GM12878 (cell line): ENCODE measurements around the gene CCDC91. TPM values are rescaled to one million over a fixed set of nuclear protein-coding genes. Genes with fewer than 3 reads are reported as not detected.

Source experiments
- ATAC-seq: fragments of 200-7000 bp; cut with Tn5 transposase; 3 replicates; pipeline ENCODE4 v1.9.1; 2020; ENCODE audit warnings: mild to moderate bottlenecking, moderate library complexity
- BruUV-seq: library from RNA; stranded (reverse); fragments of 400-500 nt; replicated peaks from 2 replicates; lab custom pipeline; 2021; lab: Mats Ljungman, UMichigan
- CTCF ChIA-PET: fragments of 300-600 bp; sonication (Branson Sonifier 250); formaldehyde crosslinking; extraction: SDS; loops from one replicate; lab custom pipeline; 2021; ENCODE audit warnings: inconsistent platforms; lab: Yijun Ruan, JAX
- POLR2A ChIA-PET: fragments of 350-600 bp; formaldehyde crosslinking; extraction: SDS; loops from one replicate; lab custom pipeline; 2021; ENCODE audit warnings: inconsistent platforms; lab: Charles Lee
- RAD21 ChIA-PET: fragments of 300-600 bp; sonication (Branson Sonifier 250); formaldehyde crosslinking; loops from one replicate; lab custom pipeline; 2023; ENCODE audit warnings: antibody characterized with exemption; ENCODE audit not compliant: unreplicated experiment; lab: Charles Lee
- SMC1A ChIA-PET: fragments of 300-600 bp; sonication (Branson Sonifier 250); formaldehyde crosslinking; loops from one replicate; lab custom pipeline; 2023; ENCODE audit not compliant: unreplicated experiment, uncharacterized antibody; lab: Charles Lee
- DNase-seq: peaks from one replicate; pipeline ENCODE4 v3.0.0-alpha.2; 2011; ENCODE audit warnings: low read depth, low spot score
- FAIRE-seq: peaks from 3 replicates; lab custom pipeline; 2011; peaks lifted over from hg19 to GRCh38; lab: Jason Lieb, UNC
- H2AFZ ChIP-seq: 2 replicates; pipeline ENCODE4 v1.6.0; 2011; ENCODE audit warnings: low read depth, low read length, control low read depth; ENCODE audit not compliant: control insufficient read depth
- H3K27ac ChIP-seq: 2 replicates; pipeline ENCODE4 v1.5.1; 2011; ENCODE audit warnings: control low read depth; ENCODE audit not compliant: control insufficient read depth, insufficient read depth
- H3K27me3 ChIP-seq, 2 experiments: replicated peaks in 1 of 2; 2 replicates each; pipeline versions ENCODE4 v1.6.0 to v1.6.1; 2011; ENCODE audit warnings: low read length in 1 of 2; ENCODE audit not compliant: control insufficient read depth in 2 of 2, insufficient read depth in 2 of 2
- H3K36me3 ChIP-seq, 2 experiments: 2 replicates each; pipeline ENCODE4 v1.5.1; 2011; ENCODE audit warnings: low read length in 1 of 2; ENCODE audit not compliant: control insufficient read depth in 2 of 2, insufficient read depth in 2 of 2
- H3K4me1 ChIP-seq: 2 replicates; pipeline ENCODE4 v1.6.1; 2011; ENCODE audit warnings: mild to moderate bottlenecking, low read length, moderate library complexity, mixed read lengths; ENCODE audit not compliant: control insufficient read depth, insufficient read depth
- H3K4me2 ChIP-seq: 2 replicates; pipeline ENCODE4 v1.6.0; 2011; ENCODE audit warnings: control low read depth; ENCODE audit not compliant: control insufficient read depth, insufficient read depth
- H3K4me3 ChIP-seq: fragments of 200-600 bp; sonication (generic); 2 replicates; pipeline ENCODE4 v1.5.1; 2016
- H3K79me2 ChIP-seq: 2 replicates; pipeline ENCODE4 v1.6.0; 2011; ENCODE audit warnings: low read length; ENCODE audit not compliant: control insufficient read depth, insufficient read depth
- H3K9ac ChIP-seq: 2 replicates; pipeline ENCODE4 v1.8.0; 2011; ENCODE audit warnings: low read length, control low read depth, mixed read lengths; ENCODE audit not compliant: control insufficient read depth, insufficient read depth
- H3K9me3 ChIP-seq: replicated peaks from 3 replicates; pipeline ENCODE4 v1.5.1; 2011; ENCODE audit warnings: mild to moderate bottlenecking, low read length; ENCODE audit not compliant: control insufficient read depth, insufficient read depth
- H4K20me1 ChIP-seq: 2 replicates; pipeline ENCODE4 v1.6.0; 2011; ENCODE audit not compliant: control insufficient read depth, insufficient read depth
- BRCA1 ChIP-seq: IDR thresholded peaks from 2 replicates; pipeline ENCODE4 v1.6.1; 2011; ENCODE audit warnings: low read depth, low read length, improper control_type of control experiment
- CBFB ChIP-seq: IDR thresholded peaks from 2 replicates; pipeline ENCODE4 v1.6.1; 2016; ENCODE audit warnings: antibody characterized with exemption, low read depth
- EP300 ChIP-seq, 2 experiments: fragments of 150-350 bp in 1 of 2; IDR thresholded peaks; 2 replicates each; pipeline ENCODE4 v1.6.1; 2011 to 2012; ENCODE audit warnings: low read depth in 2 of 2, low read length in 2 of 2, borderline replicate concordance in 1 of 2, improper control_type of control experiment in 1 of 2, inconsistent platforms in 1 of 2; ENCODE audit not compliant: control insufficient read depth in 1 of 2
- HDAC6 ChIP-seq: fragments of 200-600 bp; sonication (generic); IDR thresholded peaks from one replicate; pipeline ENCODE4 v1.8.0; 2017; ENCODE audit warnings: antibody characterized with exemption; ENCODE audit not compliant: unreplicated experiment
- HDGF ChIP-seq: fragments of 450-650 bp; IDR thresholded peaks from 2 replicates; pipeline ENCODE4 v1.6.1; 2016; ENCODE audit warnings: antibody characterized with exemption
- IRF4 ChIP-seq: IDR thresholded peaks from 2 replicates; pipeline ENCODE4 v1.6.1; 2011; ENCODE audit warnings: low read depth, low read length
- MXI1 ChIP-seq: fragments of 150-350 bp; IDR thresholded peaks from 2 replicates; pipeline ENCODE4 v1.6.1; 2011; ENCODE audit warnings: low read depth, mild to moderate bottlenecking, inconsistent platforms, low read length, improper control_type of control experiment
- POLR2AphosphoS2 ChIP-seq: IDR thresholded peaks from 2 replicates; pipeline ENCODE4 v1.6.1; 2011; ENCODE audit warnings: low read depth, mild to moderate bottlenecking, low read length, improper control_type of control experiment, moderate library complexity
- RFX5 ChIP-seq: IDR thresholded peaks from 2 replicates; pipeline ENCODE4 v1.6.1; 2011; ENCODE audit warnings: low read depth, low read length, improper control_type of control experiment
- SMC3 ChIP-seq: IDR thresholded peaks from 2 replicates; pipeline ENCODE4 v1.6.1; 2011; ENCODE audit warnings: low read length, improper control_type of control experiment, borderline replicate concordance
- SREBF2 ChIP-seq: IDR thresholded peaks from 2 replicates; pipeline ENCODE4 v1.6.1; 2012; ENCODE audit warnings: mild to moderate bottlenecking, low read length
- SRF ChIP-seq, 2 experiments: IDR thresholded peaks; 2 replicates each; pipeline ENCODE4 v1.6.1; 2011; ENCODE audit warnings: low read depth in 2 of 2, low read length in 2 of 2, mild to moderate bottlenecking in 1 of 2, moderate library complexity in 1 of 2
- WGBS: methylation state at CpG from one replicate; pipeline ENCODE4 v1.1.6; 2016; ENCODE audit warnings: low lambda C conversion rate; ENCODE audit not compliant: insufficient replicate concordance, insufficient coverage; ENCODE audit errors: missing lambda C conversion rate; 5-methylcytosine and 5-hydroxymethylcytosine counted together
- in situ Hi-C: fragments of 300-500 bp; cut with MboI; formaldehyde crosslinking; loops from 9 replicates; pipeline ENCODE4 v1.14.3; 2018; ENCODE audit warnings: mixed read lengths
- intact Hi-C: fragments of 100-400 bp; cut with micrococcal nuclease; formaldehyde crosslinking; loops from one replicate; pipeline ENCODE4 v1.14.2; 2022; ENCODE audit not compliant: unreplicated experiment
- polyA plus RNA-seq, 11 experiments: library from polyadenylated mRNA; depleted of rRNA in 4 of 11; unstranded in 6 of 11; stranded (reverse) in 5 of 11; fragments of >200 nt; fragmentation: Nextera tagmentation in 4 of 11; fragmentation: Illumina TruSeq in 1 of 11; extraction: Ambion mirVana in 4 of 11; extraction: Trizol in 1 of 11; gene quantifications; 1 replicate in 1 of 11; 2 replicates in 10 of 11; pipeline versions ENCODE4 v1.2.1 to v1.2.3, GENCODE V29; 2011 to 2016; ENCODE audit warnings: inconsistent platforms in 2 of 11, missing spikeins in 2 of 11, low read depth in 1 of 11
- total RNA-seq, 4 experiments: library from RNA; depleted of rRNA in 3 of 4; stranded (reverse); fragments of >200 nt in 3 of 4; fragmentation: Illumina TruSeq in 1 of 4; extraction: Trizol in 1 of 4; gene quantifications; 2 replicates each; pipeline versions ENCODE4 v1.2.1 to v1.2.3, GENCODE V29; 2013 to 2021
- TF ChIP-seq, protein P1 (sequence below): IDR thresholded peaks from 2 replicates; pipeline ENCODE4 v1.6.1; 2011; ENCODE audit warnings: low read depth, mild to moderate bottlenecking, low read length, moderate library complexity, borderline replicate concordance; ENCODE audit errors: extremely low read depth
- TF ChIP-seq, protein P2 (sequence below): IDR thresholded peaks from 2 replicates; pipeline ENCODE4 v1.6.1; 2012; ENCODE audit warnings: low read depth, low read length, improper control_type of control experiment
- TF ChIP-seq, protein P3 (sequence below): fragments of 450-650 bp; IDR thresholded peaks from 2 replicates; pipeline ENCODE4 v1.6.1; 2017; ENCODE audit warnings: mild to moderate bottlenecking, moderate library complexity
- TF ChIP-seq, protein P4 (sequence below), 3 experiments: IDR thresholded peaks in 2 of 3; conservative IDR thresholded peaks in 1 of 3; 2 replicates each; pipeline ENCODE4 v1.5.1; 2011; ENCODE audit warnings: low read depth in 3 of 3, low read length in 3 of 3, mild to moderate bottlenecking in 3 of 3, control low read depth in 2 of 3, moderate library complexity in 2 of 3, inconsistent platforms in 1 of 3, mixed read lengths in 1 of 3; ENCODE audit not compliant: control insufficient read depth in 2 of 3, insufficient read depth in 1 of 3; ENCODE audit errors: extremely low read depth in 1 of 3

The CCDC91 gene
- total and polyA plus RNA-seq, 10 of the 15 experiments (the other 5 are each of a cell fraction or from before 2014, with no cell fraction given): 6.1 to 24.9 (median 16.5) TPM

DNA sequence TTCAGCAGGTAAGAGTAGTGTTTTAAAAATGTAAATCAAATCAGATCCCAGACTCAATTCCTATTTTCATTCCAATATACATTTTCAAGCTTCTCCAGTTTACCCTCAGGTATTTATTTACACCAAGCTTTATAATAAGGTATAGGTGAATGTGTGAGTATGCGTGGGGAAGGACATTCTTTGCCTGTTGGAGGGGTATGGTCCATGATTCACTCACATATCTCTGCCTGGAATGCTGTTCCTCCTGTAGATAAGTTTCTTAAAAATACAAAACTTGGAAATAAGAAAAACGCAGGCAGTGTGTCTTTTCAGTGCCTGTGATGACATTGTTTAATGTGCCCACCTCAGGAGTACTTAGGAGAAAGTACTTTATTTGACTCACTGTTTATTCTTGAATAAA is 118.6 kb downstream of the CCDC91 start:
- no peaks in the 10 kb centered on the region for H3K27me3 ChIP-seq
- in situ Hi-C loops (no loop called here), intact Hi-C loops (no loop called here)
- no peaks in the 10 kb centered on the region for H3K4me1 ChIP-seq
- no peak overlapping the region for H2AFZ ChIP-seq
- ChIA-PET POLR2A (no interaction called here), RAD21 (no interaction called here), SMC1A (no interaction called here), CTCF (no interaction called here)
- DNase-seq (no peak), ATAC-seq (no peak), FAIRE-seq (no peak)
- no peak for TF ChIP-seq HDAC6
- TF ChIP-seq BRCA1: no peak
- TF ChIP-seq, protein P1, sequence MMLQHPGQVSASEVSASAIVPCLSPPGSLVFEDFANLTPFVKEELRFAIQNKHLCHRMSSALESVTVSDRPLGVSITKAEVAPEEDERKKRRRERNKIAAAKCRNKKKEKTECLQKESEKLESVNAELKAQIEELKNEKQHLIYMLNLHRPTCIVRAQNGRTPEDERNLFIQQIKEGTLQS: no peak
- no peak for TF ChIP-seq EP300 (IDR thresholded peaks at IDR 0.05; ENCODE audit: borderline replicate concordance in 1 of 2, control insufficient read depth in 1 of 2, low read depth in 2 of 2, low read length in 2 of 2)
- TF ChIP-seq, protein P2, sequence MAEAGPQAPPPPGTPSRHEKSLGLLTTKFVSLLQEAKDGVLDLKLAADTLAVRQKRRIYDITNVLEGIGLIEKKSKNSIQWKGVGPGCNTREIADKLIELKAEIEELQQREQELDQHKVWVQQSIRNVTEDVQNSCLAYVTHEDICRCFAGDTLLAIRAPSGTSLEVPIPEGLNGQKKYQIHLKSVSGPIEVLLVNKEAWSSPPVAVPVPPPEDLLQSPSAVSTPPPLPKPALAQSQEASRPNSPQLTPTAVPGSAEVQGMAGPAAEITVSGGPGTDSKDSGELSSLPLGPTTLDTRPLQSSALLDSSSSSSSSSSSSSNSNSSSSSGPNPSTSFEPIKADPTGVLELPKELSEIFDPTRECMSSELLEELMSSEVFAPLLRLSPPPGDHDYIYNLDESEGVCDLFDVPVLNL: no peak
- no peak for TF ChIP-seq HDGF
- TF ChIP-seq SREBF2: no peak
- TF ChIP-seq, protein P3, sequence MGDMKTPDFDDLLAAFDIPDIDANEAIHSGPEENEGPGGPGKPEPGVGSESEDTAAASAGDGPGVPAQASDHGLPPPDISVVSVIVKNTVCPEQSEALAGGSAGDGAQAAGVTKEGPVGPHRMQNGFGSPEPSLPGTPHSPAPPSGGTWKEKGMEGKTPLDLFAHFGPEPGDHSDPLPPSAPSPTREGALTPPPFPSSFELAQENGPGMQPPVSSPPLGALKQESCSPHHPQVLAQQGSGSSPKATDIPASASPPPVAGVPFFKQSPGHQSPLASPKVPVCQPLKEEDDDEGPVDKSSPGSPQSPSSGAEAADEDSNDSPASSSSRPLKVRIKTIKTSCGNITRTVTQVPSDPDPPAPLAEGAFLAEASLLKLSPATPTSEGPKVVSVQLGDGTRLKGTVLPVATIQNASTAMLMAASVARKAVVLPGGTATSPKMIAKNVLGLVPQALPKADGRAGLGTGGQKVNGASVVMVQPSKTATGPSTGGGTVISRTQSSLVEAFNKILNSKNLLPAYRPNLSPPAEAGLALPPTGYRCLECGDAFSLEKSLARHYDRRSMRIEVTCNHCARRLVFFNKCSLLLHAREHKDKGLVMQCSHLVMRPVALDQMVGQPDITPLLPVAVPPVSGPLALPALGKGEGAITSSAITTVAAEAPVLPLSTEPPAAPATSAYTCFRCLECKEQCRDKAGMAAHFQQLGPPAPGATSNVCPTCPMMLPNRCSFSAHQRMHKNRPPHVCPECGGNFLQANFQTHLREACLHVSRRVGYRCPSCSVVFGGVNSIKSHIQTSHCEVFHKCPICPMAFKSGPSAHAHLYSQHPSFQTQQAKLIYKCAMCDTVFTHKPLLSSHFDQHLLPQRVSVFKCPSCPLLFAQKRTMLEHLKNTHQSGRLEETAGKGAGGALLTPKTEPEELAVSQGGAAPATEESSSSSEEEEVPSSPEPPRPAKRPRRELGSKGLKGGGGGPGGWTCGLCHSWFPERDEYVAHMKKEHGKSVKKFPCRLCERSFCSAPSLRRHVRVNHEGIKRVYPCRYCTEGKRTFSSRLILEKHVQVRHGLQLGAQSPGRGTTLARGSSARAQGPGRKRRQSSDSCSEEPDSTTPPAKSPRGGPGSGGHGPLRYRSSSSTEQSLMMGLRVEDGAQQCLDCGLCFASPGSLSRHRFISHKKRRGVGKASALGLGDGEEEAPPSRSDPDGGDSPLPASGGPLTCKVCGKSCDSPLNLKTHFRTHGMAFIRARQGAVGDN: no peak
- no peak for TF ChIP-seq SRF (IDR thresholded peaks at IDR 0.05; ENCODE audit: low read depth in 2 of 2, low read length in 2 of 2)
- no peak for TF ChIP-seq MXI1
- TF ChIP-seq POLR2AphosphoS2: no peak
- TF ChIP-seq, protein P4, sequence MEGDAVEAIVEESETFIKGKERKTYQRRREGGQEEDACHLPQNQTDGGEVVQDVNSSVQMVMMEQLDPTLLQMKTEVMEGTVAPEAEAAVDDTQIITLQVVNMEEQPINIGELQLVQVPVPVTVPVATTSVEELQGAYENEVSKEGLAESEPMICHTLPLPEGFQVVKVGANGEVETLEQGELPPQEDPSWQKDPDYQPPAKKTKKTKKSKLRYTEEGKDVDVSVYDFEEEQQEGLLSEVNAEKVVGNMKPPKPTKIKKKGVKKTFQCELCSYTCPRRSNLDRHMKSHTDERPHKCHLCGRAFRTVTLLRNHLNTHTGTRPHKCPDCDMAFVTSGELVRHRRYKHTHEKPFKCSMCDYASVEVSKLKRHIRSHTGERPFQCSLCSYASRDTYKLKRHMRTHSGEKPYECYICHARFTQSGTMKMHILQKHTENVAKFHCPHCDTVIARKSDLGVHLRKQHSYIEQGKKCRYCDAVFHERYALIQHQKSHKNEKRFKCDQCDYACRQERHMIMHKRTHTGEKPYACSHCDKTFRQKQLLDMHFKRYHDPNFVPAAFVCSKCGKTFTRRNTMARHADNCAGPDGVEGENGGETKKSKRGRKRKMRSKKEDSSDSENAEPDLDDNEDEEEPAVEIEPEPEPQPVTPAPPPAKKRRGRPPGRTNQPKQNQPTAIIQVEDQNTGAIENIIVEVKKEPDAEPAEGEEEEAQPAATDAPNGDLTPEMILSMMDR (IDR thresholded peaks at IDR 0.05 in 2 of 3, conservative IDR thresholded peaks at IDR 0.05 in 1 of 3; ENCODE audit: control insufficient read depth in 2 of 3, extremely low read depth in 1 of 3, insufficient read depth in 1 of 3, low read depth in 3 of 3, low read length in 3 of 3): no peak
- TF ChIP-seq IRF4: no peak
- TF ChIP-seq CBFB: no peak
- no peak for TF ChIP-seq RFX5
- TF ChIP-seq SMC3: no peak
- H3K9me3 ChIP-seq: peaks cover 5% of the 10 kb centered on the region; the same call in 2 of the 3 replicates
- no peaks in the 10 kb centered on the region for H4K20me1 ChIP-seq
- H3K9ac ChIP-seq: no peak overlapping the region
- no peaks in the 10 kb centered on the region for H3K79me2 ChIP-seq
- H3K4me2 ChIP-seq: no peak overlapping the region
- 98% methylated on average over 2 of the region's 2 CpGs for WGBS
- no peak overlapping the region for H3K27ac ChIP-seq
- BruUV-seq: no TSS peak
- no peak overlapping the region for H3K4me3 ChIP-seq
- H3K36me3 ChIP-seq: no peaks in the 10 kb centered on the region; a peak in 1 of 4 replicates
